Smooth muscle cell (in vitro differentiated cells): ENCODE measurements around the gene UMODL1. TPM values are rescaled to one million over a fixed set of nuclear protein-coding genes. Genes with fewer than 3 reads are reported as not detected.

Experiments
- DNase-seq: peaks from one replicate; lab custom pipeline; 2025; ENCODE audit not compliant: unreplicated experiment; lab: John Stamatoyannopoulos, UW
- H2AFZ ChIP-seq: fragments of 200-600 bp; sonication (generic); 2 replicates; pipeline ENCODE4 v1.6.0; 2016; ENCODE audit warnings: antibody characterized with exemption, low read depth, mild to moderate bottlenecking
- H3F3A ChIP-seq: fragments of 200-600 bp; sonication (generic); 2 replicates; pipeline ENCODE4 v1.6.0; 2017; ENCODE audit warnings: antibody characterized with exemption, low read depth
- H3K27ac ChIP-seq: fragments of 200-600 bp; sonication (generic); 2 replicates; pipeline ENCODE4 v1.5.1; 2016; ENCODE audit warnings: low read depth, mild to moderate bottlenecking
- H3K27me3 ChIP-seq: fragments of 200-600 bp; sonication (generic); 2 replicates; pipeline ENCODE4 v1.6.1; 2016; ENCODE audit warnings: low read depth, mild to moderate bottlenecking
- H3K36me3 ChIP-seq: fragments of 200-600 bp; sonication (generic); 2 replicates; pipeline ENCODE4 v1.5.1; 2016; ENCODE audit warnings: low read depth
- H3K4me1 ChIP-seq: fragments of 200-600 bp; sonication (generic); 2 replicates; pipeline ENCODE4 v1.5.1; 2016; ENCODE audit warnings: low read depth
- H3K4me2 ChIP-seq: fragments of 200-600 bp; sonication (generic); 2 replicates; pipeline ENCODE4 v1.6.0; 2016; ENCODE audit warnings: mild to moderate bottlenecking
- H3K4me3 ChIP-seq: fragments of 200-600 bp; sonication (generic); 2 replicates; pipeline ENCODE4 v1.5.1; 2016; ENCODE audit warnings: mild to moderate bottlenecking
- H3K79me2 ChIP-seq: fragments of 200-600 bp; sonication (generic); 2 replicates; pipeline ENCODE4 v1.6.0; 2016; ENCODE audit warnings: low read depth, mild to moderate bottlenecking
- H3K9ac ChIP-seq: fragments of 200-600 bp; sonication (generic); 2 replicates; pipeline ENCODE4 v1.6.0; 2016; ENCODE audit warnings: low read depth
- H3K9me3 ChIP-seq: fragments of 200-600 bp; sonication (generic); replicated peaks from 2 replicates; pipeline ENCODE4 v1.5.1; 2016; ENCODE audit warnings: low read depth
- H4K20me1 ChIP-seq: fragments of 200-600 bp; sonication (generic); 2 replicates; pipeline ENCODE4 v1.6.0; 2016; ENCODE audit warnings: low read depth
- WGBS: methylation state at CpG from one replicate; pipeline ENCODE4 v1.1.7; 2016; ENCODE audit warnings: low lambda C conversion rate; 5-methylcytosine and 5-hydroxymethylcytosine counted together
- polyA plus RNA-seq: library from polyadenylated mRNA; unstranded; fragments of >200 nt; fragmentation: Nextera tagmentation; extraction: Ambion mirVana; gene quantifications from 2 replicates; pipeline ENCODE4 v1.2.1, GENCODE V29; 2016
- total RNA-seq: library from RNA; depleted of rRNA; stranded (reverse); fragments of >200 nt; gene quantifications from 2 replicates; pipeline ENCODE4 v1.2.3, GENCODE V29; 2014
- TF ChIP-seq, protein P1 (sequence below): fragments of 200-600 bp; sonication (generic); IDR thresholded peaks from 2 replicates; pipeline ENCODE4 v1.5.1; 2017; ENCODE audit warnings: borderline replicate concordance, mild to moderate bottlenecking, antibody characterized with exemption; ENCODE audit not compliant: insufficient read depth, poor library complexity, severe bottlenecking

The UMODL1 gene
- total and polyA plus RNA-seq, 2 experiments from 2014 or later: 0.14 TPM; not detected in 1

DNA sequence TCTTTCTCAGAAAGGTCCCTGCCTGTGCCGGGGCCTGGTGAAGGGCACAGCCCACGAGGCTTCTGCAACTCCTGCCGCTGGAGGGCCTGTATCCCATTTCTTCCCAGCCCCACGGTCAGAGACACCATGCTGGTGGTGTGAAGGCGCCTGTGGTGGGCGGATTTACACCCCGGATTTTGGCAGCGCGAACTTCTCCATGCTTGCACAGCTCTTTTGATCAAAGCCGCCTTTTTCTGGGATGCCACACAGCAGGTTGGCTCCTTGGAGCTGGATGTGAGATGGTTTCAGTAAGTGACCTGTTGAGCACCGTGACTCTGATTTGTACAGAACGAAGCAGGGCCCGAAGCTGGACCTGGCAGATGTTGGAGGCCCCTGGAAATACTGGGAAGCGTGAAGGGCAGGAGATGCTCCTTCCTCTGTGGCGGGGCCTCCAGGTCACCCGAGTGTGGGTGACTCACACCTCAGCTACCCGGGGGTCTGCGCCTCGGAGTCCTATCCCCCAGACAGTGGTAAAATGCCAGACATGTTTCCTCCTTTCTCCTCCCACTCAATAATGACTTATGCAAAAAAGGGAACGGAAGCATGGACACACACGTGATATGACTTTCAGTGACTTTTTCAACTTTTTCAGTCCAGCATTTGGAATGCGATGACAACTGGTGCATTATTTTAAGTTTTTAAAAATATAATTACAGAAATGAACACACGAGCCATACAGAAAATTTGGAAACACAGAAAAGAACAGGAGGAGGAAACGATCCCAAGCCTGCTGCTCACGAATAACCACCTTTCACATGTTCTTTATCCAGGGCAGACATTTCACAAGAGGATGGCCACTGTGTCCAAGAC lies 9.0 kb downstream of the UMODL1 start:
- Histone ChIP-seq H3K9me3 (no peaks in the 10 kb centered on the region), H3K4me2 (peak overlapping the region; percentile 68), H2AFZ (no peak overlapping the region), H3K9ac (peak overlapping the region; percentile 93), H4K20me1 (no peaks in the 10 kb centered on the region), H3F3A (peaks cover 3% of the 10 kb centered on the region), H3K27ac (peak overlapping the region; percentile 99), H3K4me1 (peaks cover 13% of the 10 kb centered on the region), H3K27me3 (no peaks in the 10 kb centered on the region), H3K4me3 (no peak overlapping the region), H3K79me2 (no peaks in the 10 kb centered on the region), H3K36me3 (no peaks in the 10 kb centered on the region)
- no peak for DNase-seq
- TF ChIP-seq, protein P1, sequence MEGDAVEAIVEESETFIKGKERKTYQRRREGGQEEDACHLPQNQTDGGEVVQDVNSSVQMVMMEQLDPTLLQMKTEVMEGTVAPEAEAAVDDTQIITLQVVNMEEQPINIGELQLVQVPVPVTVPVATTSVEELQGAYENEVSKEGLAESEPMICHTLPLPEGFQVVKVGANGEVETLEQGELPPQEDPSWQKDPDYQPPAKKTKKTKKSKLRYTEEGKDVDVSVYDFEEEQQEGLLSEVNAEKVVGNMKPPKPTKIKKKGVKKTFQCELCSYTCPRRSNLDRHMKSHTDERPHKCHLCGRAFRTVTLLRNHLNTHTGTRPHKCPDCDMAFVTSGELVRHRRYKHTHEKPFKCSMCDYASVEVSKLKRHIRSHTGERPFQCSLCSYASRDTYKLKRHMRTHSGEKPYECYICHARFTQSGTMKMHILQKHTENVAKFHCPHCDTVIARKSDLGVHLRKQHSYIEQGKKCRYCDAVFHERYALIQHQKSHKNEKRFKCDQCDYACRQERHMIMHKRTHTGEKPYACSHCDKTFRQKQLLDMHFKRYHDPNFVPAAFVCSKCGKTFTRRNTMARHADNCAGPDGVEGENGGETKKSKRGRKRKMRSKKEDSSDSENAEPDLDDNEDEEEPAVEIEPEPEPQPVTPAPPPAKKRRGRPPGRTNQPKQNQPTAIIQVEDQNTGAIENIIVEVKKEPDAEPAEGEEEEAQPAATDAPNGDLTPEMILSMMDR: no peak
- WGBS: 68% methylated on average over 25 of the region's 25 CpGs

DNA sequence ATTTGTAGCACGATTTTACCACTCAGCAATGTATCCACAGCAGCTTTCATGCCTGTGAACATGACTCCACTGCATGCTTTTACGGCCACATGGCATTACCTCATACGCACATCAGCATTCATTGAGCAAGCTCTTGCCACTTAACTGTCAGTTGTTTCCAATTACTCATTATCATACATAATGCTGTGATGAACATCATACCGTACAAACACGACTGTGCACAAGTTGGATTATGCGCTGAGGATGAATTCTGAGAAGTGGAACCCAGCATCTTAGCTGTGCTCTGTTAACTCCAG lies 9.6 kb downstream of the UMODL1 start:
- H3K27me3 ChIP-seq: no peaks in the 10 kb centered on the region
- H3K4me3 ChIP-seq: no peak overlapping the region
- H3K4me2 ChIP-seq: peak overlapping the region; percentile 68
- H3K4me1 ChIP-seq: peaks cover 13% of the 10 kb centered on the region
- H3K36me3 ChIP-seq: no peaks in the 10 kb centered on the region
- H3K9ac ChIP-seq: peak overlapping the region; percentile 93
- WGBS: 23% methylated on average over 6 of the region's 6 CpGs
- TF ChIP-seq, protein P1: no peak
- H3K79me2 ChIP-seq: no peaks in the 10 kb centered on the region
- DNase-seq: no peak
- H3K9me3 ChIP-seq: no peaks in the 10 kb centered on the region
- H3F3A ChIP-seq: peaks cover 3% of the 10 kb centered on the region
- H3K27ac ChIP-seq: peak overlapping the region; percentile 99
- H2AFZ ChIP-seq: no peak overlapping the region
- no peaks in the 10 kb centered on the region for H4K20me1 ChIP-seq

DNA sequence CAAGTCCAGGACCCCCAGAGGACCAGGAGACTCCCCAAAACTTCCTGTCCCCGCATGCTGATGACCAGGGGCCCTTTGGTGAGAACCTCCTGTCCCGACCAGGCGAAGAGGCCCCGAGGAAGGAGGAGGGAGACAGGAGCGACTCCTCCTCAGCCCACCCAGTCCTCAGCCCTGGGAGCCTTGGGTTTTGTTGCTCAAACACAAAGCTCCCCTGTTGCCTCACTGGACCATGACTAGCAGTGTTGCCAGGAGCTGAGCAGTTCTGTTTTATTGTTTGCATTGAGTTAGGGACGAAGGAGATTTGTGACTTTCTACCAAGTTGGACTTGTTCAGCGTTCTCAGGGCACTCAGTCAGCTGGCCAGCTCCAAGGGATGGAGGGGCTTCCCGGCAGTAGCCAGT lies 10.0 kb downstream of the UMODL1 start:
- no peaks in the 10 kb centered on the region for H3K27me3 ChIP-seq
- WGBS: 67% methylated on average over 8 of the region's 8 CpGs
- peak overlapping the region; percentile 68 for H3K4me2 ChIP-seq
- peak overlapping the region; percentile 93 for H3K9ac ChIP-seq
- H3K9me3 ChIP-seq: no peaks in the 10 kb centered on the region
- no peak overlapping the region for H2AFZ ChIP-seq
- no peak for DNase-seq
- no peaks in the 10 kb centered on the region for H3K79me2 ChIP-seq
- H3K4me3 ChIP-seq: no peak overlapping the region
- no peaks in the 10 kb centered on the region for H4K20me1 ChIP-seq
- H3K27ac ChIP-seq: peak overlapping the region; percentile 99
- peaks cover 3% of the 10 kb centered on the region for H3F3A ChIP-seq
- peaks cover 13% of the 10 kb centered on the region for H3K4me1 ChIP-seq
- H3K36me3 ChIP-seq: no peaks in the 10 kb centered on the region
- TF ChIP-seq, protein P1: no peak

DNA sequence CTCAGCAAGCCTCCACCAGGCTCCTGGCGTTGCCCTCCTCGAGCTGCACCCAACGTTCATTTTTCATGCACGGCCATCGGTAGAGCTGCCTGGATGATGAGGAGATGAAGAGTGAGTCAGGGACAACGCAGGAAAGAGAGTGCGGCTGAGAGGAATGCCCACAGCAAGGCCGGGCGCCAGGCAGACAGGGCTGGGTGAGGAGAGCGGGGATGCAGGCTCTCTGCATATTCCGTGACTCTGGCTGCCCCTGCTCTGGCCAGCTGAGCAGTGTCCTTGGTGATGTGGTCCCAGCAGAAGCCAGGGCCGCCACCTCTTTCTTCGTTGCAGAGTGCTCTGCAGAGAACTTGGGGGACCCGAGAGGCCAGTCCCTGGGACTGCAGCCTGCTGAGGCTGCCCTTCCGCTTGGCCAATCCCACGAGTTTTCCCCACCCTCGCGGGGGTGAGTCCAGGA lies 10.8 kb downstream of the UMODL1 start:
- H3K27me3 ChIP-seq: no peaks in the 10 kb centered on the region
- H3K4me3 ChIP-seq: no peak overlapping the region
- no peaks in the 10 kb centered on the region for H3K79me2 ChIP-seq
- no peak overlapping the region for H2AFZ ChIP-seq
- 92% methylated on average over 18 of the region's 18 CpGs for WGBS
- H3K9ac ChIP-seq: peak overlapping the region; percentile 93
- TF ChIP-seq, protein P1: no peak
- H4K20me1 ChIP-seq: no peaks in the 10 kb centered on the region
- DNase-seq: no peak
- H3K4me2 ChIP-seq: peak overlapping the region; percentile 68
- peaks cover 13% of the 10 kb centered on the region for H3K4me1 ChIP-seq
- H3K9me3 ChIP-seq: no peaks in the 10 kb centered on the region
- H3K27ac ChIP-seq: peak overlapping the region; percentile 99
- H3K36me3 ChIP-seq: no peaks in the 10 kb centered on the region
- peaks cover 3% of the 10 kb centered on the region for H3F3A ChIP-seq
